Large intestine (tissue), 3 donors: ENCODE data around the gene ADTRP. TPM values are rescaled to one million over a fixed set of nuclear protein-coding genes. Genes with fewer than 3 reads are reported as not detected.

Source experiments
- DNase-seq, 2 donors: peaks; one replicate each; pipeline versions ENCODE4 v3.0.0 to v3.0.0-alpha.2; 2013
- H3K27ac ChIP-seq: one replicate; pipeline ENCODE4 v1.5.1; 2013; ENCODE audit warnings: low read length
- H3K27me3 ChIP-seq: 2 replicates; pipeline ENCODE4 v1.6.1; 2013; ENCODE audit warnings: low read length; ENCODE audit not compliant: control insufficient read depth, insufficient read depth
- H3K36me3 ChIP-seq: 2 replicates; pipeline ENCODE4 v1.6.1; 2013; ENCODE audit warnings: low read length; ENCODE audit not compliant: control insufficient read depth, insufficient read depth
- H3K4me1 ChIP-seq: one replicate; pipeline ENCODE4 v1.6.1; 2013; ENCODE audit warnings: low read length; ENCODE audit not compliant: control insufficient read depth, insufficient read depth
- H3K4me3 ChIP-seq: one replicate; pipeline ENCODE4 v1.5.1; 2013; ENCODE audit warnings: low read length
- H3K9me3 ChIP-seq: one replicate; pipeline ENCODE4 v1.6.1; 2013; ENCODE audit warnings: mild to moderate bottlenecking, low read depth, low read length, moderate library complexity; ENCODE audit not compliant: control insufficient read depth
- WGBS: methylation state at CpG from one replicate; pipeline ENCODE4 v1.1.5; 2013; ENCODE audit warnings: low lambda C conversion rate; ENCODE audit not compliant: insufficient coverage; 5-methylcytosine and 5-hydroxymethylcytosine counted together
- polyA plus RNA-seq: library from polyadenylated mRNA; unstranded; fragments of 120-200 nt; gene quantifications from one replicate; pipeline ENCODE4 v1.2.1, GENCODE V29; 2013

ADTRP gene
- polyA plus RNA-seq, 1 donor = 24.3 TPM

DNA sequence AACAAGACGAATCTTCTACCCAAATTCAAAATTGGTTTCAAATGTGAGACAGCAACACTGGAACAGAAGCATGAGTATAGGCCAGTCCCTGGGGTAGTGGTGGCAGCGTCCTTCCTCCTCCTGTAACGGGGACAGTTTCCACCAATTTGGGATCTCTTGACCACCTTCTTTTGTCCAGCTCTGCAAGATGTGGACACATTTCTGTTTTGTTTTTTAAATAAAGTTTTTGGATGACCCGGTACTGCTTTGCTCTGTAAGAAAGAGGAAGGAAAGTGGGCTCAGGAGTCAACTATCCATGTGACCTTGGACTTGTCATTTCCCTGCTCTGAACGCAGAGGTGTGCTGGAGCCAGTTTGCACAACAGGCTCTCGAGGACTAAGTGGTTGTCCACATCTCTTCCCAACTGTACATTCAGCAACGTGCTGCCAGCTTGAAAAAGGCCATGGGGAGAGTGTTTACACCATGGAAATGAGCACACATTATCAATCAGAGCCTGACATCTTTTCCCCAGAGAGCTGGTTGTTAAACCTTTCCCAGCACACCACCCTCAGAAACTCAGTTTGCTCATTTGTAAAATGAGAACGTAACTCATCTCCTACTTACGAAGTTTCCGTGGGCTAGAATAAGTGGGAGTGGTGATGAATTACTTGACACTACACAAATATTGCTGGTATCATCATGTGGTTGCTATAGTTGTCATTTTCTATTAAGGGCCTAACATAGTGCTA is 66.5 kb downstream of the ADTRP start:
- Histone ChIP-seq H3K36me3 (no peaks in the 10 kb centered on the region), H3K27me3 (no peaks in the 10 kb centered on the region), H3K4me3 (no peak overlapping the region), H3K4me1 (no peaks in the 10 kb centered on the region), H3K9me3 (no peaks in the 10 kb centered on the region), H3K27ac (no peak overlapping the region)
- DNase-seq = no peak
- 47% methylated on average over 3 of the region's 10 CpGs for WGBS

DNA sequence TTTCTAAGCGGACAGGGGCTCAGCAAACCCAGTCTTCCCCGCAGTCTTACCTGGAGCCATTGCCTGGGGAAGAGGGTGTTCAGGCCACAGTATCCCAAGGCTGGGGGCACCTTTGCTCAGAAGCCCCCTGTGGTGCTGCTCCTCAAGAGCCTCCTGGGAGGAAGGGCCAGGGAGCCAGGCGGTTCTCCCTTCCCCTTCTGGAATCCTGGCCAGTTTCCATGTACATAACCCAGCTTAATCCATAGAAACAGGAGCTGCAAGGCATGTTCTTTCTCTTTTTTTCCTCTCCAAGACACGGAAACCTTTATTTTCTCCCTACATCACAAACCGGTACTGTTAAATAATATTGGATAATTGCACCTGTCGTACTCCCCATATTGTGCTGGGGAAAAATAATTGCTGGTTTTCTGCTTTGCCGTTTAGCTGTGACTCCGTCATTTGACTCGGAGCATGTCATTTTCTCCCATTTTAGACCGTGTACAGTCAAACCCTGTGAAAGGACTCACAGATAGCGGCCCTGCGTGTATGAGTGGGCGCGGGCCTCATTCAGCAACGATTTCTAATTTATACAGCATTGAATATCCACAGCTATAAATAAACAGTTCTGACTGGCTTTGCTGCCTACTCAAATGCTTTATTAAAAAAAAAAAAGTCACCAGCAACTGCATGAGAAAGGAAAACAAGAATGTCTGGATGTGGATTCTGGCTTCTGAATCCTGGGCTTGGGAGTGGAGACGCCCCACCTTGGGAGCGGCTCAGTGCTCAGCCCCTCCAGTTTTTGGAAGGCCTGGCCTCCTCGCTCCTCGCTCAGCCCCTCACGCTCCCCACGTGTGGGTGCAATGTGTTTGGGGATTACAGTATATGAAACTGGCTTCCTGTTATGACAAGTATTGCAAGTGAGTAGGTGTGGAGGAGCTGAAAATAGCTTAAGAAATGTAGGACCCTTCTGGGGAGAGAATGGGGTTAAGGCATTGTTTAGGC is 67.3 kb downstream of the ADTRP start:
- H3K4me3 ChIP-seq = no peak overlapping the region
- no peaks in the 10 kb centered on the region for H3K9me3 ChIP-seq
- no peak for DNase-seq
- H3K4me1 ChIP-seq = no peaks in the 10 kb centered on the region
- H3K36me3 ChIP-seq = no peaks in the 10 kb centered on the region
- no peaks in the 10 kb centered on the region for H3K27me3 ChIP-seq
- H3K27ac ChIP-seq = no peak overlapping the region
- 90% methylated on average over 2 of the region's 21 CpGs for WGBS

DNA sequence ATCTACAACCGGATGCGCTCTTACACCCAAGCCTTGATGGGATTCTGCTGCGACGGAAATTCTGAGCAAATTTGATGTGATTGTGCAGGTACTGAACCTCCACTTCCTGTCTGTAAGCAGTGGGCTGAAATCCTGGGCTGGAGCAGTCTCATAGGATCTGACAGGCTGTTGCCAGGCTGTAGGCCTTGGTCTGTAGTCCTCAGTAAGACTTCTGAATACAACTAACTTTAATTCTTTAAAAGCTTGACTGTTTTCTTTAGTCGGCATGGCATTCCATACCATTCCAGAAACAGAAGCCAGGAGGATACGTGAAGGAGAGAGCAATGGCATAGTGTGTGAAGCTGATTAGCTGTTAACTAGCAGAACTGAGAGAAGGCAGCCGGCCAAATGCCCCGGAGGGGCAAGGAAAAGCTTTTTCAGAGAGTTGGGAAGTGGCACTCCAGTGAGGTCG is 68.3 kb downstream of the ADTRP start:
- H3K36me3 ChIP-seq = no peaks in the 10 kb centered on the region
- no peak overlapping the region for H3K27ac ChIP-seq
- no peak for DNase-seq
- H3K27me3 ChIP-seq = no peaks in the 10 kb centered on the region
- no peaks in the 10 kb centered on the region for H3K4me1 ChIP-seq
- H3K4me3 ChIP-seq = no peak overlapping the region
- 93% methylated on average over 2 of the region's 9 CpGs for WGBS
- H3K9me3 ChIP-seq = no peaks in the 10 kb centered on the region

DNA sequence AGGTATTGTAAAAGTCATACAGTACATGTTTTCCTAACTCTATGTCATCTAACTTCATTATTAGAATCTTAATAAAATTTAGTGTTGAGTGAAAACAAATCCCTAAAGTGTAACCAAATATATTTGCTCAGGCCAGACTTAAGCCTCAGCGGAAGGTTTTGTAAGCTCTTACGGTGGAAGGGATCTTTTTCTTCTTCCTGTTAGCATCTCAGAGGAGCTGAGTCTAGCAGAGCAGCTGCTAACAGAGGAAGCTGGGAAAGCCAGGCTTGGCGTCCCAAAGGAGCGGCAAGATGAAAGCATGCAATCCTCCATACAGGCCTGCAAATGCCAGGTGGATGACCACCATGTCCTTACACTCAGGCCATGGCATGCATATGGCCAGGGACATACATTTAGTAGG is 72.4 kb downstream of the ADTRP start:
- no peak overlapping the region for H3K27ac ChIP-seq
- DNase-seq = no peak
- H3K4me1 ChIP-seq = peaks cover 6% of the 10 kb centered on the region
- no peaks in the 10 kb centered on the region for H3K9me3 ChIP-seq
- H3K27me3 ChIP-seq = no peaks in the 10 kb centered on the region
- H3K36me3 ChIP-seq = no peaks in the 10 kb centered on the region
- WGBS = 100% methylated on average over 1 of the region's 4 CpGs
- no peak overlapping the region for H3K4me3 ChIP-seq

DNA sequence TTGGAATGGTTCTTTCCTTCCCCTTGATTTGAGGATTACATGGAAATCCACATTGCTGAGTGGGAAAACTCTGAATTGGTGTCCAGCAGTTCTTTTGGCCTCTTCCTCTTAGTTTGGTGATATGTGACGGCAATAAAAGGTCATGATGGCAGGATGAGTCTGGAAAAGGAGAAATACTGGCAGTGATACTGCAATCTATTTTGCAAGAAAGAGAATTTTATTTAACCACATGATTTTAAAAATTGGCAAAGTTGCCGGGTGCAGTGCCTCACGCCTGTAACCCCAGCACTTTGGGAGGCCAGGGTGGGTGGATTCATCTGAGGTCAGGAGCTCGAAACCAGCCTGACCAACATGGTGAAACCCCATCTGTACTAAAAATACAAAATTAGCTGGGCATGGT is 73.1 kb downstream of the ADTRP start:
- no CpG with 5 or more reads among the region's 4 CpGs for WGBS
- no peak overlapping the region for H3K4me3 ChIP-seq
- no peaks in the 10 kb centered on the region for H3K27me3 ChIP-seq

DNA sequence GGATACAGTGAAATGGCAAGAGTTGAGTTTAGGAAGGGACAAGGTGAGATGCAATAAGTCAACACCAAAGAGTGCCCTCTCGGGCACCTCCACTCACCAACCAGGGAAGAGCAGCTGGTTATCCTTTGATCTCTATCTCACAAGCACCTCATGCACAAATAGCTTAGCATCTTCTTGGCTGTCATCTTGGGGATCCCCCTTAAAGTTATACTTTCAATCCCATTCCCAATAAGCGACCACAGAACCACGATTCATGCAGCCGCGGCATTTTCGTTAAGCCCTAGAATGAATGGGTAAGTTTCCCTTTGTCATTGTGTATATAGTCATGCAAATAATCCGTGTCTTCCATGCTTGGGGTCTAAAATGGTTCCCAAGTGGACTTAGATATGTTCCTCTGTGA is 73.5 kb downstream of the ADTRP start:
- Histone ChIP-seq H3K27me3 (no peaks in the 10 kb centered on the region), H3K27ac (no peak overlapping the region), H3K4me3 (no peak overlapping the region), H3K36me3 (no peaks in the 10 kb centered on the region), H3K4me1 (peaks cover 6% of the 10 kb centered on the region), H3K9me3 (no peaks in the 10 kb centered on the region)
- no peak for DNase-seq
- 100% methylated on average over 4 of the region's 7 CpGs for WGBS

More for the DNA sequence above, 73.1 kb downstream of the ADTRP start:
- H3K27ac ChIP-seq = no peak overlapping the region
- no peaks in the 10 kb centered on the region for H3K9me3 ChIP-seq
- no peaks in the 10 kb centered on the region for H3K36me3 ChIP-seq
- H3K4me1 ChIP-seq = peaks cover 6% of the 10 kb centered on the region
- no peak for DNase-seq

DNA sequence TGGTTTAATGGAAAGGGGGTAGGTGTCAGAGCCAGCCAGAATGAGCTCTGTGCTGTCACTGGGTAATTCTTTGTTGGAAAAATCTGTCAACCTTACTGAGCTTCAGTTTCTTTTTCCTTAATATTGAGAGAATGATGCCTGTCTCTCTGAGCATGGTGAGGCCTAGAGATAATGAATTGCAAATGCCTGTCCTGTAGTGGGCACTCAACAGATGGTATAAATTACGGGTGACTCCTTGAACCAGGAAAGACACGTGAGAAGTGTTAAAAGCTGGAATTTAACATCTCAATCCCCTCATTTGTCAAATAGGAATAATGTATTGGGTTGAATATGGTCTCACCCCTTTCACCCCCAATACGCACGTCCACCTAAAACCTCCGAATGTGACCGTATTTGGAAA is 74.9 kb downstream of the ADTRP start:
- H3K27ac ChIP-seq = no peak overlapping the region
- no peaks in the 10 kb centered on the region for H3K36me3 ChIP-seq
- 100% methylated on average over 2 of the region's 6 CpGs for WGBS
- DNase-seq = no peak
- no peaks in the 10 kb centered on the region for H3K9me3 ChIP-seq
- H3K4me3 ChIP-seq = no peak overlapping the region
- H3K4me1 ChIP-seq = peaks cover 6% of the 10 kb centered on the region
- H3K27me3 ChIP-seq = no peaks in the 10 kb centered on the region

DNA sequence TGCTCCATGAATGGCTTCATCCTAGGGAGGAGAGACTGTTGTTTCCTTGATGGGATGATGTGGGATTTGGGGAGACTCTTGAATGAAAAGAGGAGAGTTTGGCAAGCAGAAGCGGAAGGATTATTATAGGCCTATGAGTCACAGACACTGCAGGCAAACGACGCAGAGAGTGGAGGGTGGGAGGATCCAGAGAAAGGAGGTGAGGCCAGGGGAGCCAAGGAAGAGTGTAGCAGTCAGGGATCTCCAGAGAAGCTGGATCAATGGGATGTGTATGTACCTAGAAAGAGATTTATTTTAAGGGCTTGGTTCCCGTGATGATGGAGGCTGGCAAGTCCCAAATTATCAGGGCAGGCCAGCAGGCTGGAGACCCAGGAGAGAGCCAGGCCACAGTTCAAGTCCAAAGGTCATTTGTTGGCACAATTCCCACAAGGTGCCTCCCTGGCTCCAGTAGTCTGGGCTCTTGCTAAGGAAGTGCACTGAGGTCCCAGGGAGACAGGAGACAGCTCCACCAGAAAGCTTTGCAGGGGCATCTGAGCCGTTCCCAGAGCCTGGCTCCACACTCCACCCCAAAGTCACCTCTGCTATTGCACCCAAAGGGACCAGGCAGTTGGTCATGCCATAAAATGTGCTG is 76.0 kb downstream of the ADTRP start:
- no CpG with 5 or more reads among the region's 5 CpGs for WGBS
- H3K36me3 ChIP-seq = no peaks in the 10 kb centered on the region
- DNase-seq = peak in 1 of 2 donors; percentile 44
- no peaks in the 10 kb centered on the region for H3K27me3 ChIP-seq
- H3K9me3 ChIP-seq = no peaks in the 10 kb centered on the region
- H3K4me3 ChIP-seq = no peak overlapping the region
- H3K4me1 ChIP-seq = peaks cover 6% of the 10 kb centered on the region
- no peak overlapping the region for H3K27ac ChIP-seq

DNA sequence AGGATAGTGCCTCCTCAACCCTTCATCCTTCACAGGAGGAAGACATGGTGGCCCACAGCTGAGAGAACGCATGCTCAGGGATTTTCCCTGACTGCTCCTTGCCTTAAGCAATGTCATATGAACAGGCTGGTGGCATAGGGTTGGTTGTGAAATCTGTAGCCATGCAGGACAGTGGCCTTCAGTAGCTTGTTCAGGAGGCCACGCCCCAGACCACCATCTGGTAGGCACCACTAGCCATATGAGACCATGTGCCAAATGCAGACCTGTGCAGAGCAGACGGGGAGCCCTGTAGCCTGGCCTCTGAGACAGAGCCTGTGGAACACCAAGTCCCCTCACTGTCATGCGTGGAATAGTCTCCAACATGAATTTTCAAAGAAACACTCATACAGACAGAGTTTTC is 76.5 kb downstream of the ADTRP start:
- H3K4me3 ChIP-seq = no peak overlapping the region
- DNase-seq = no peak
- H3K36me3 ChIP-seq = no peaks in the 10 kb centered on the region
- no CpG with 5 or more reads among the region's 4 CpGs for WGBS
- H3K27ac ChIP-seq = no peak overlapping the region
- H3K9me3 ChIP-seq = no peaks in the 10 kb centered on the region
- H3K27me3 ChIP-seq = no peaks in the 10 kb centered on the region
- H3K4me1 ChIP-seq = peaks cover 6% of the 10 kb centered on the region

DNA sequence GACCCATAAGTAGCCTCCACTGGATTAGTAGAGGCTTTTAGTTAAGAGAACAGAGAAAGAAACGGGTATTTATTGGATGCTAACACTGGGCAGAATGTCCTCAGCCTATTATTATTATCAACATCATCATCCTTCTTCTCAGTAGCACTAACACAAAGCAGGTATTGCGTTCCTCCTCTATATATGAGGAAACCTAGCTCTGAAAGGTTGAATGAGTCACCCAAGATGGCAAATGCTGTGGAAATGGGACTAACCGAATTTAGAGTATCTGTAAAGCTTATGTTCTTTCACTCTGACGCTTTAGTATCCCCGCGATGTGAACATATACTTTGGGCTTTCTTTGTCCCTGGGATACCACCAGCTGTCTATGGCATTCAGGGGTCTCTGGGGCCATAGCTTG is 77.0 kb downstream of the ADTRP start:
- no peak overlapping the region for H3K4me3 ChIP-seq
- no peaks in the 10 kb centered on the region for H3K9me3 ChIP-seq
- H3K27ac ChIP-seq = no peak overlapping the region
- H3K27me3 ChIP-seq = no peaks in the 10 kb centered on the region
- no peak for DNase-seq
- H3K36me3 ChIP-seq = no peaks in the 10 kb centered on the region
- H3K4me1 ChIP-seq = peaks cover 6% of the 10 kb centered on the region
- no CpG with 5 or more reads among the region's 6 CpGs for WGBS
